H9 (cell line): ENCODE measurements around the gene ACOX3. TPM values are rescaled to one million over a fixed set of nuclear protein-coding genes. Genes with fewer than 3 reads are reported as not detected.

ENCODE experiments used
- DNase-seq: peaks from one replicate; pipeline ENCODE4 v3.0.0-alpha.2; 2017
- H2AFZ ChIP-seq: one replicate; pipeline ENCODE4 v1.6.1; 2013; ENCODE audit warnings: mild to moderate bottlenecking, low read length, control low read depth, moderate library complexity
- H2AK5ac ChIP-seq: 2 replicates; pipeline ENCODE4 v1.6.1; 2013; ENCODE audit warnings: low read length, control low read depth, mixed read lengths; ENCODE audit not compliant: insufficient read length
- H2BK120ac ChIP-seq: one replicate; pipeline ENCODE4 v1.6.1; 2013; ENCODE audit warnings: low read depth, mild to moderate bottlenecking, low read length, control low read depth, inconsistent platforms; ENCODE audit not compliant: poor library complexity, severe bottlenecking
- H2BK12ac ChIP-seq: 2 replicates; pipeline ENCODE4 v1.6.1; 2013; ENCODE audit warnings: low read length, control low read depth, mixed read lengths, low read depth; ENCODE audit not compliant: insufficient read length
- H2BK15ac ChIP-seq: 2 replicates; pipeline ENCODE4 v1.6.1; 2013; ENCODE audit warnings: low read depth, low read length, control low read depth
- H2BK20ac ChIP-seq: one replicate; pipeline ENCODE4 v1.6.1; 2013; ENCODE audit warnings: low read depth, mild to moderate bottlenecking, low read length, control low read depth, inconsistent platforms; ENCODE audit not compliant: poor library complexity, severe bottlenecking
- H2BK5ac ChIP-seq: 2 replicates; pipeline ENCODE4 v1.6.1; 2013; ENCODE audit warnings: low read length, control low read depth, mixed read lengths; ENCODE audit not compliant: insufficient read length
- H3K14ac ChIP-seq: 2 replicates; pipeline ENCODE4 v1.6.1; 2013; ENCODE audit warnings: low read length, control low read depth; ENCODE audit not compliant: insufficient read depth
- H3K18ac ChIP-seq: 2 replicates; pipeline ENCODE4 v1.6.1; 2013; ENCODE audit warnings: low read depth, mild to moderate bottlenecking, mixed read lengths, low read length, control low read depth; ENCODE audit not compliant: insufficient read length
- H3K23ac ChIP-seq: 2 replicates; pipeline ENCODE4 v1.6.1; 2013; ENCODE audit warnings: low read length, control low read depth, mixed read lengths, low read depth; ENCODE audit not compliant: insufficient read length
- H3K23me2 ChIP-seq: 2 replicates; pipeline ENCODE4 v1.6.1; 2013; ENCODE audit warnings: low read depth, mild to moderate bottlenecking, mixed read lengths, low read length, control low read depth; ENCODE audit not compliant: insufficient read length, poor library complexity, severe bottlenecking
- H3K27ac ChIP-seq: 2 replicates; pipeline ENCODE4 v1.5.1; 2013; ENCODE audit warnings: low read length, control low read depth, mixed read lengths, low read depth; ENCODE audit not compliant: insufficient read length
- H3K27me3 ChIP-seq: 2 replicates; pipeline ENCODE4 v1.6.1; 2013; ENCODE audit warnings: low read length, control low read depth, inconsistent platforms; ENCODE audit not compliant: insufficient read depth
- H3K4ac ChIP-seq: 2 replicates; pipeline ENCODE4 v1.6.1; 2013; ENCODE audit warnings: low read depth, mild to moderate bottlenecking, control low read depth, inconsistent platforms, low read length, moderate library complexity
- H3K4me1 ChIP-seq: 2 replicates; pipeline ENCODE4 v1.6.1; 2013; ENCODE audit warnings: low read length, control low read depth, inconsistent platforms; ENCODE audit not compliant: insufficient read depth
- H3K4me2 ChIP-seq: 2 replicates; pipeline ENCODE4 v1.6.1; 2013; ENCODE audit warnings: low read length, control low read depth, mixed read lengths; ENCODE audit not compliant: insufficient read length, insufficient read depth
- H3K56ac ChIP-seq: 2 replicates; pipeline ENCODE4 v1.6.1; 2013; ENCODE audit warnings: low read depth, mild to moderate bottlenecking, mixed read lengths, low read length, control low read depth; ENCODE audit not compliant: insufficient read length
- H3K79me1 ChIP-seq: 2 replicates; pipeline ENCODE4 v1.6.1; 2013; ENCODE audit warnings: low read depth, mild to moderate bottlenecking, moderate library complexity, low read length, control low read depth, inconsistent platforms; ENCODE audit not compliant: insufficient read depth, poor library complexity, severe bottlenecking
- H3K79me2 ChIP-seq: 2 replicates; pipeline ENCODE4 v1.6.1; 2013; ENCODE audit warnings: low read length, control low read depth, inconsistent platforms; ENCODE audit not compliant: insufficient read depth
- H3K9ac ChIP-seq: 2 replicates; pipeline ENCODE4 v1.6.1; 2013; ENCODE audit warnings: low read length, control low read depth, mixed read lengths; ENCODE audit not compliant: insufficient read length; ENCODE audit errors: extremely low read depth
- H3K9me3 ChIP-seq: one replicate; pipeline ENCODE4 v1.6.1; 2013; ENCODE audit warnings: low read depth, low read length, inconsistent platforms; ENCODE audit not compliant: control insufficient read depth
- H3T11ph ChIP-seq: one replicate; pipeline ENCODE4 v1.6.1; 2013; ENCODE audit warnings: mild to moderate bottlenecking, low read length, control low read depth, inconsistent platforms
- H4K20me1 ChIP-seq: one replicate; pipeline ENCODE4 v1.6.1; 2013; ENCODE audit not compliant: control insufficient read depth, insufficient read length, insufficient read depth
- H4K5ac ChIP-seq: 2 replicates; pipeline ENCODE4 v1.6.1; 2013; ENCODE audit warnings: low read depth, mild to moderate bottlenecking, mixed read lengths, low read length, control low read depth; ENCODE audit not compliant: insufficient read length
- H4K8ac ChIP-seq: replicated peaks from 2 replicates; pipeline ENCODE4 v1.6.1; 2013; ENCODE audit warnings: low read length, control low read depth, mixed read lengths, low read depth; ENCODE audit not compliant: insufficient read length
- H4K91ac ChIP-seq: 2 replicates; pipeline ENCODE4 v1.6.1; 2013; ENCODE audit warnings: low read depth, mild to moderate bottlenecking, moderate library complexity, mixed read lengths, low read length, control low read depth; ENCODE audit not compliant: insufficient read length
- H3K27ac Mint-ChIP-seq, 3 experiments: 2 replicates in 2 of 3; 3 replicates in 1 of 3; pipeline ENCODE4 v1.8.0; 2020 to 2021; ENCODE audit warnings: mixed read lengths in 3 of 3, mild to moderate bottlenecking in 1 of 3, moderate library complexity in 1 of 3
- H3K27me3 Mint-ChIP-seq: 2 replicates; pipeline ENCODE4 v1.8.0; 2021; ENCODE audit warnings: low read depth, mild to moderate bottlenecking, moderate library complexity, mixed read lengths
- H3K36me3 Mint-ChIP-seq, 3 experiments: 2 replicates in 2 of 3; 3 replicates in 1 of 3; pipeline ENCODE4 v1.8.0; 2020 to 2021; ENCODE audit warnings: low read depth in 3 of 3, mixed read lengths in 3 of 3; ENCODE audit not compliant: insufficient read depth in 1 of 3
- H3K4me1 Mint-ChIP-seq, 2 experiments: 2 replicates each; pipeline ENCODE4 v1.8.0; 2020; ENCODE audit warnings: mixed read lengths in 2 of 2
- H3K4me3 Mint-ChIP-seq, 2 experiments: 2 replicates in 1 of 2; 3 replicates in 1 of 2; pipeline ENCODE4 v1.8.0; 2020 to 2021; ENCODE audit warnings: mild to moderate bottlenecking in 2 of 2, mixed read lengths in 2 of 2, moderate library complexity in 1 of 2
- H3K9me3 Mint-ChIP-seq, 2 experiments: 2 replicates in 1 of 2; 3 replicates in 1 of 2; pipeline ENCODE4 v1.8.0; 2020; ENCODE audit warnings: mild to moderate bottlenecking in 2 of 2, mixed read lengths in 2 of 2, moderate library complexity in 1 of 2
- CTCF ChIP-seq: fragments of 200-600 bp; sonication (generic); conservative IDR thresholded peaks from 3 replicates; pipeline ENCODE4 v1.8.0; 2021; ENCODE audit warnings: antibody characterized with exemption, mild to moderate bottlenecking
- WGBS: extraction: QIAGEN DNeasy Blood & Tissue Kit; methylation state at CpG from one replicate; pipeline ENCODE4 v1.1.7; 2013; ENCODE audit warnings: missing lambda C conversion rate, low lambda C conversion rate, mixed read lengths; ENCODE audit not compliant: insufficient read length; ENCODE audit errors: extremely low coverage; 5-methylcytosine and 5-hydroxymethylcytosine counted together
- total RNA-seq: library from RNA; stranded (reverse); gene quantifications from 2 replicates; pipeline ENCODE4 v1.2.1, GENCODE V29; 2021

Gene ACOX3
- total RNA-seq, 1 experiment from 2014 or later = 13.8 TPM

- Histone ChIP-seq H4K20me1 (no peaks in the 10 kb centered on the region), H3K23ac (no peak overlapping the region), H4K91ac (no peak overlapping the region), H2BK15ac (no peak overlapping the region), H3K27ac (no peak overlapping the region), H3T11ph (no peak overlapping the region), H2BK12ac (no peak overlapping the region), H3K9ac (no peak overlapping the region), H3K79me1 (no peaks in the 10 kb centered on the region), H2BK120ac (no peak overlapping the region), H2BK20ac (no peak overlapping the region), H3K4me1 (no peaks in the 10 kb centered on the region), H2AFZ (no peak overlapping the region), H3K18ac (no peak overlapping the region), H3K27me3 (no peaks in the 10 kb centered on the region), H3K79me2 (no peaks in the 10 kb centered on the region), H4K8ac (no peak overlapping the region), H3K14ac (no peak overlapping the region), H2AK5ac (no peak overlapping the region), H3K4me2 (no peak overlapping the region), H3K4ac (no peak overlapping the region), H3K23me2 (no peaks in the 10 kb centered on the region), H4K5ac (no peak overlapping the region), H3K9me3 (no peaks in the 10 kb centered on the region), H3K56ac (no peak overlapping the region), H2BK5ac (no peak overlapping the region)
- Mint-ChIP-seq H3K36me3 (peaks cover 13 to 57% (median 20%) of the 10 kb centered on the region in 3 experiments; a peak in 5 of 7 replicates), H3K4me1 (peaks cover 6 to 12% of the 10 kb centered on the region in 2 experiments), H3K9me3 (no peaks in the 10 kb centered on the region), H3K27me3 (no peaks in the 10 kb centered on the region), H3K4me3 (no peak overlapping the region), H3K27ac (peak overlapping the region in 1 of 3 experiments; percentile 65; a peak in 1 of 7 replicates)
- no peak for TF ChIP-seq CTCF
- no peak for DNase-seq
- WGBS = no CpG with 5 or more reads among the region's 8 CpGs
Observed at GRCh38 chr4:8459867-8460445, 19.4 kb upstream of the ACOX3 start.
